ENCODE results near the gene RANBP3L. TPM values are rescaled to one million over a fixed set of nuclear protein-coding genes. Genes with fewer than 3 reads are reported as not detected.

The RANBP3L gene
- total and polyA plus RNA-seq, 3 experiments from 2014 or later = not detected

DNA sequence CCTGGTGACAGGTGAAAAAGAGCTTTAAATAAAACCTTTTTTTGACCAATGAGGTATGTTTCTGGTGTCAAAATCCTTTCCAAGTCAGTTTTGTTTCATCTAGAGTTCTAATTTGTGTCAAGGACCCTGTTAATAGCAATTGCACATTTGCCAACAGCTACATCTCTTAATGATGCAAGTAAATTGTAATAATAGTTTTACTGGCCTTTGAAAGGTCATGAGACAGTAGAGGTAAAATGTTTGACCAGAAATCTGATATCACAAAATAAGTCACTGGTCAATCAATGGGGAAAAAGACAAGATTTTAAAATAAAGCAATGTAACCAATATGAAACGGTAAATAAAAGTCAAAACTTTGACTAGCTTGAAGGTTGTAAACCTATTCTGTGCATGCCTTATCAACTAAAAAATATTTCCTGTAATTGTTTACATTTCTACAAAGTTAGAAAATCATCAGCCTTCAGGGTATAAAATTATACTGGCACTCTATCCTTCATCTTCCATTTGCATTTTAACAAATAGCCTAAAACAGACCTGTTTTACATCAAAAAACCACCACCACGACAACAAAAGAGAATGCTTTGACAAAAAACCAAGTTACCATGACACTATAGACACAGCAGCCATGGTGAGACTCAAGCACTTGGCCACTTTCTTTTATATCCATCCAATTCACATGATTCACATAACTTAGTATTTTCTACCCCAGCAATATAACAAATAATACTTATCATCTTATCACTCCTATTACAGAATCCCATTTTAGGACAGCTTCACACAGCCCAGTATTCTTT, 63.0 kb downstream of the RANBP3L start:
- Histone ChIP-seq H3K27ac (ENCODE audit: low read depth, low read length) (no peak overlapping the region), H3K9me3 (ENCODE audit: low read length) (no peaks in the 10 kb centered on the region), H3K4me1 (ENCODE audit: insufficient read depth, low read length) (peaks cover 27% of the 10 kb centered on the region), H3K27me3 (ENCODE audit: insufficient read depth, low read length, poor library complexity, severe bottlenecking) (no peaks in the 10 kb centered on the region), H3K4me3 (ENCODE audit: low read length) (no peak overlapping the region), H3K36me3 (ENCODE audit: insufficient read depth, low read length) (no peaks in the 10 kb centered on the region)
- Mint-ChIP-seq H3K36me3 (peaks cover 0 to 7% (median 0%) of the 10 kb centered on the region in 3 donors), H3K27me3 (no peaks in the 10 kb centered on the region), H3K27ac (peak overlapping the region in 7 of 8 donors; percentile 0 to 96 (median 53)), H3K4me1 (peaks cover 43 to 63% (median 59%) of the 10 kb centered on the region in 3 donors), H3K9me3 (no peaks in the 10 kb centered on the region), H3K4me3 (peak overlapping the region in 1 of 7 donors; percentile 51)
- POLR2A ChIA-PET = no interaction called here
- CTCF ChIA-PET = no interaction called here
- DNase-seq = no peak

DNA sequence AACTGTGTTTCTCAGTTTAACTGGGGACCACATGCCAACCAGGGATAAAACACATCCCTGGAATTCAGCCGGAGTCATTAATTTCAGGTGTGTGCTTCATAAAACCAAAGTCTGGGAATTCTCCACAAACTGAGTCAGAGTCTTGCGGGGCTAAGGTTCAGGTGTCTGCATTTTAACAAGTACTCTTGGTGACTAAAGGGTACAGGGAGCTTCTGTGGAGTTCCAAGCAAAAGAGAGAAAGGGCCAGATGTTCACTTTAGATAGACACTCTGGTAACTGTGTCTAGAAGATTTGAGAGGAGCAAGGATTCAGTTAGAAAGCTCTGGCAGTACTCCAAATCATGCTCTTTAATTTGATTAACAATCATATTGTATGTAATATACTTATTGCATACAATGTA, 64.0 kb downstream of the RANBP3L start:
- Histone ChIP-seq H3K4me3 (ENCODE audit: low read length) (no peak overlapping the region), H3K27ac (ENCODE audit: low read depth, low read length) (no peak overlapping the region), H3K36me3 (ENCODE audit: insufficient read depth, low read length) (no peaks in the 10 kb centered on the region), H3K9me3 (ENCODE audit: low read length) (no peaks in the 10 kb centered on the region), H3K27me3 (ENCODE audit: insufficient read depth, low read length, poor library complexity, severe bottlenecking) (no peaks in the 10 kb centered on the region), H3K4me1 (ENCODE audit: insufficient read depth, low read length) (peaks cover 24% of the 10 kb centered on the region)
- Mint-ChIP-seq H3K9me3 (no peaks in the 10 kb centered on the region), H3K4me3 (peak overlapping the region in 2 of 7 donors; percentile 8 to 22), H3K27ac (peak overlapping the region in 4 of 8 donors; percentile 13 to 66 (median 28)), H3K4me1 (peaks cover 35 to 58% (median 54%) of the 10 kb centered on the region in 3 donors), H3K36me3 (peaks cover 0 to 7% (median 0%) of the 10 kb centered on the region in 3 donors), H3K27me3 (no peaks in the 10 kb centered on the region)
- DNase-seq = no peak
- POLR2A ChIA-PET = no interaction called here
- CTCF ChIA-PET = no interaction called here

DNA sequence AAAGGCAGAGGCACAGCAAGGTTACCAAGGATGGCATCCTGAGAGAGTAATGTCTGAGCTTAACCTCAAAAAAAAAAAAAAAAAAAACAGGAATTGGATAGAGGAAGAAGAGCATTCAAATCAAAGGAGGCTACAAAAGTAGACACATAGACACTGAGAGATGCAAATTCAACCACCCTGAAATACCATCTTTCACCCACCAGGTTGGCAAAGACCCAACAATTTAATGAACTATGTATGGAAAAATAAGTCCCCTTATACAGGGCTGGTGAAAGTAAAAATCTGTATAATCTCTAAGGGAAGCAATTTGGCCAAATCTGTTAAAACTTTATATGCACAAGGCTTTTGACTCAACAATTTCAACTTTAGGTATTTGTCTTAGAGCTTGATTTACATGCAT, 64.9 kb downstream of the RANBP3L start:
- Mint-ChIP-seq H3K4me1 (peaks cover 29 to 55% (median 51%) of the 10 kb centered on the region in 3 donors), H3K4me3 (peak overlapping the region in 1 of 7 donors; percentile 62), H3K27me3 (no peaks in the 10 kb centered on the region), H3K36me3 (peaks cover 0 to under 1% (median 0%) of the 10 kb centered on the region in 3 donors), H3K9me3 (no peaks in the 10 kb centered on the region), H3K27ac (peak overlapping the region in 2 of 8 donors; percentile 9 to 56)
- Histone ChIP-seq H3K27me3 (ENCODE audit: insufficient read depth, low read length, poor library complexity, severe bottlenecking) (no peaks in the 10 kb centered on the region), H3K9me3 (ENCODE audit: low read length) (no peaks in the 10 kb centered on the region), H3K36me3 (ENCODE audit: insufficient read depth, low read length) (no peaks in the 10 kb centered on the region), H3K4me1 (ENCODE audit: insufficient read depth, low read length) (peaks cover 20% of the 10 kb centered on the region), H3K27ac (ENCODE audit: low read depth, low read length) (no peak overlapping the region), H3K4me3 (ENCODE audit: low read length) (no peak overlapping the region)
- DNase-seq = no peak
- ChIA-PET CTCF (interaction anchor here (0.6 to 0.9 kb wide), 2 partner anchors 20 to 29 kb away, joined by 3 to 4 read pairs; no protein-coding TSS in a partner anchor), POLR2A (no interaction called here)

DNA sequence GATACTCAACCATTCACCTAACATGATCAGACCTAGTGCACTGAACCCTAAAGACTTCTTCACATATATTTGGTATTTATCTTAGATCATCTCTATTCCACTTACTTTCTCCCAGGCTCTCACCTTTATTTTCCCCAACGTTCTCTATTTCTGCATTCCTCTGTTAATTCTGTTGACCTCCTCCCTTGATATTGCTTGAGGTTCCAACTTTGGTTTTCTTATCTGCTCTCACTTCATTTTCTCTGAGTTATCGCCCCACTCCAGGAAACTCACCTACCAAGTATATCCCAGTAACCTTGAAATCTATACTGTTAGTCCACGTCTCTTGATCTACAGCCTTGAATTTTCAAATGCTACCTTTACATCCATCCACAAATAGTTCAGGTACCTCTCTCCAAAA, 69.2 kb downstream of the RANBP3L start:
- Mint-ChIP-seq H3K4me3 (no peak overlapping the region), H3K4me1 (peaks cover 12 to 31% (median 25%) of the 10 kb centered on the region in 3 donors), H3K27me3 (no peaks in the 10 kb centered on the region), H3K36me3 (no peaks in the 10 kb centered on the region), H3K9me3 (no peaks in the 10 kb centered on the region), H3K27ac (peak overlapping the region in 1 of 8 donors; percentile 49)
- no peak for DNase-seq
- ChIA-PET POLR2A (no interaction called here), CTCF (interaction anchor here (1.3 kb wide), 1 partner anchor 9 kb away, joined by 6 read pairs; the partner anchor contains the start of gene NADK2)
- Histone ChIP-seq H3K36me3 (ENCODE audit: insufficient read depth, low read length) (no peaks in the 10 kb centered on the region), H3K27ac (ENCODE audit: low read depth, low read length) (no peak overlapping the region), H3K9me3 (ENCODE audit: low read length) (no peaks in the 10 kb centered on the region), H3K4me1 (ENCODE audit: insufficient read depth, low read length) (no peaks in the 10 kb centered on the region), H3K27me3 (ENCODE audit: insufficient read depth, low read length, poor library complexity, severe bottlenecking) (no peaks in the 10 kb centered on the region), H3K4me3 (ENCODE audit: low read length) (no peak overlapping the region)

DNA sequence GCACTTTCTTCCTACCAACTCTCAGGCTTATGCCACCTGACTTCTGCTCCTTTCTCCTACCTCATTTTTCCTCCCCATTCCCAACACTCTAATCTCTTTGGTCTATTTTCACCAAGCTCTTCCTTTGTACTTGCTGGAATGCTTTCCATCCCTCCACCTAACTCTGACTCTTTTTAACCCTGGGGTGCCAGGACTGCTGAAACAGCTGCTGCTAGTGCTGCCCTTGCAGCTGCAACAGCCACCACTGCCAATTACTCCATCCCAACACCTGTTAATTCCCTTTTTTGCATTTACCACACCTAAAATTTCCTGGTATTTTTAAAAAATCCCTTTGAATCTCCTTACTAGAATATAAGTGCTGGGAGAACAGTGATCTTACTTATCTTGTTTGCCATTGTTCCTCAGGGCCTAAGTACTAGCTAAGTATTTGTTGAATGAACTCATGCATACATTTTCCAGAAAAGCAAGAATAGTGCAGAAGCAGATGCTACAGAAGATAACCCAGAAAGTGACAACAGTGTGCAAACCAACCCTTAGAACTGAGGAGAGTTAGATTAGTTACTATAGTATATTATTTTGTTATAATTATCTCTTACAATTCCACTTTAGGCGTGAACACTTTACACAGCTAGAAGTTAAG, 71.4 kb downstream of the RANBP3L start:
- H3K4me1 Mint-ChIP-seq = peaks cover 7 to 18% (median 13%) of the 10 kb centered on the region in 3 donors
- H3K27me3 Mint-ChIP-seq = no peaks in the 10 kb centered on the region
- H3K9me3 Mint-ChIP-seq = no peaks in the 10 kb centered on the region
- no peak overlapping the region for H3K4me3 Mint-ChIP-seq
- ChIA-PET CTCF (interaction anchor here (3.5 kb wide), 1 partner anchor 11 kb away, joined by 17 read pairs; the partner anchor contains the start of gene NADK2), POLR2A (no interaction called here)
- no peak overlapping the region for H3K4me3 ChIP-seq (ENCODE audit: low read length)
- H3K36me3 ChIP-seq (ENCODE audit: insufficient read depth, low read length) = peaks cover 5% of the 10 kb centered on the region
- H3K4me1 ChIP-seq (ENCODE audit: insufficient read depth, low read length) = no peaks in the 10 kb centered on the region
- DNase-seq = no peak
- H3K9me3 ChIP-seq (ENCODE audit: low read length) = no peaks in the 10 kb centered on the region
- H3K36me3 Mint-ChIP-seq = peaks cover 1 to 9% (median 4%) of the 10 kb centered on the region in 3 donors
- H3K27ac Mint-ChIP-seq = peak overlapping the region in 1 of 8 donors; percentile 23
- H3K27ac ChIP-seq (ENCODE audit: low read depth, low read length) = no peak overlapping the region
- H3K27me3 ChIP-seq (ENCODE audit: insufficient read depth, low read length, poor library complexity, severe bottlenecking) = no peaks in the 10 kb centered on the region

DNA sequence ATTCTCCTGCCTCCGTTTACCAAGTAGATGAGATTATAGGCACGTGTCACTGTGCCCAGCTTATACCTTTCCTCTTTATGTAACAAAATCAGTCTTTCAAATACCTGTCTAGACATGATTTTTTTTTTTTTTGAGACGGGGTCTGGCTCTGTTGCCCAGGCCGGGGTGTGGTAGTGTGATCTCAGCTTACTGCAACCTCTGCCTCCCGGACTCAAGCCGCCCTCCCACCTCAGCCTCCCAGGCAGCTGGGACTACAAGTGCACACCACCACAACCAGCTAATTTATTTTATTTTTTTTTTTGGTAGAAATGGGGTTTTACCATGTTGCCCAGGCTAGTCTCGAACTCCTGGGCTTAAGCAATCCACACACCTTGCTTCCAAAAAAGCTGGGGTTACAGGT, 73.2 kb downstream of the RANBP3L start:
- Mint-ChIP-seq H3K4me3 (no peak overlapping the region), H3K27ac (no peak overlapping the region), H3K36me3 (peaks cover 1 to 15% (median 4%) of the 10 kb centered on the region in 3 donors), H3K4me1 (peaks cover 7 to 18% (median 13%) of the 10 kb centered on the region in 3 donors), H3K27me3 (no peaks in the 10 kb centered on the region), H3K9me3 (no peaks in the 10 kb centered on the region)
- ChIA-PET POLR2A (no interaction called here), CTCF (interaction anchor here (0.9 to 3.5 kb wide), 2 partner anchors 11 to 13 kb away, joined by 3 to 17 read pairs; partner anchors contain the start of gene NADK2)
- Histone ChIP-seq H3K4me1 (ENCODE audit: insufficient read depth, low read length) (no peaks in the 10 kb centered on the region), H3K4me3 (ENCODE audit: low read length) (no peak overlapping the region), H3K27me3 (ENCODE audit: insufficient read depth, low read length, poor library complexity, severe bottlenecking) (no peaks in the 10 kb centered on the region), H3K27ac (ENCODE audit: low read depth, low read length) (no peak overlapping the region), H3K36me3 (ENCODE audit: insufficient read depth, low read length) (peaks cover 7% of the 10 kb centered on the region), H3K9me3 (ENCODE audit: low read length) (no peaks in the 10 kb centered on the region)
- no peak for DNase-seq

DNA sequence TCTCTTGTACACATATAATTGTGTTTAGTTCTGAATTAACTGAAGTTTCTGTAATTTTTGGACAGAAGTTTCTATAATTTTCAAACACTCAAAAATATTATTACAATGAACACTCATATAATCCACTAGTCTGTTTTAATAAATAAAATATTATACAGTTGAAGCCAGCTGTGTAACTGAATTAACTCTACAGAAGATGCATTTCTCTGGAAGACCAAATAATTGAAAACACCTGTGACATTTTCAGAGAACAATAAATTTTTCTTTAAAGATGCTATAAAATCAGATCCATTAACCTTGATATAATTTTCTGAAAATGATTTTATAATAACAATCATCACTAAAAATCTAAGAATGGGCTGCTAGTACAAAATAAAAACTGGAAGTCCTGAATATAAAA, 74.7 kb downstream of the RANBP3L start:
- ChIA-PET POLR2A (no interaction called here), CTCF (interaction anchor here (3.5 kb wide), 1 partner anchor 15 kb away, joined by 17 read pairs; the partner anchor contains the start of gene NADK2)
- Histone ChIP-seq H3K36me3 (ENCODE audit: insufficient read depth, low read length) (peaks cover 7% of the 10 kb centered on the region), H3K27me3 (ENCODE audit: insufficient read depth, low read length, poor library complexity, severe bottlenecking) (no peaks in the 10 kb centered on the region), H3K27ac (ENCODE audit: low read depth, low read length) (no peak overlapping the region), H3K9me3 (ENCODE audit: low read length) (no peaks in the 10 kb centered on the region), H3K4me1 (ENCODE audit: insufficient read depth, low read length) (no peaks in the 10 kb centered on the region), H3K4me3 (ENCODE audit: low read length) (no peak overlapping the region)
- Mint-ChIP-seq H3K4me3 (no peak overlapping the region), H3K4me1 (peaks cover 5 to 9% (median 7%) of the 10 kb centered on the region in 3 donors), H3K27ac (no peak overlapping the region), H3K27me3 (no peaks in the 10 kb centered on the region), H3K9me3 (no peaks in the 10 kb centered on the region), H3K36me3 (peaks cover 1 to 15% (median 4%) of the 10 kb centered on the region in 3 donors)
- DNase-seq = no peak

DNA sequence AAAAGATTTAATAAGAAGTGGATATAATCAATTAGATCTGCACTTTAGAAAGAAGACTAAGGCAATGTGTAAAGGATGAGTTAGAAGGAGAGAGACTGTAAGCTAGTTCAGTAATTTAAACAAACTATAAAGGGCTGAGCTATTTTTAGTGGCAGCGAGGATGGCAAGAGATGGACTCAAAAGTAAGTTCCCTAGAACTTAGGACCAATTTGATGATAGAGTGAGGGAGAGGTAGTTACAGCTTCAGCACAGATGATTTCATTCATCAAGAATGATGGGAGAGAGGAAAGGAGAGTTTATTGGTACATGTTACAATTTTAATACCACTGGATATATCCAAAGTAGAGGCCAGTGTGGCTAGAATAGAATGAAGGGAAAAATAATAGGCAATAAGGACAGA, 79.1 kb downstream of the RANBP3L start:
- POLR2A ChIA-PET = no interaction called here
- no peaks in the 10 kb centered on the region for H3K27me3 Mint-ChIP-seq

More for the DNA sequence above, 79.1 kb downstream of the RANBP3L start:
- Histone ChIP-seq H3K4me3 (ENCODE audit: low read length) (no peak overlapping the region), H3K9me3 (ENCODE audit: low read length) (no peaks in the 10 kb centered on the region), H3K27me3 (ENCODE audit: insufficient read depth, low read length, poor library complexity, severe bottlenecking) (no peaks in the 10 kb centered on the region), H3K36me3 (ENCODE audit: insufficient read depth, low read length) (peaks cover 7% of the 10 kb centered on the region), H3K4me1 (ENCODE audit: insufficient read depth, low read length) (no peaks in the 10 kb centered on the region), H3K27ac (ENCODE audit: low read depth, low read length) (no peak overlapping the region)
- Mint-ChIP-seq H3K27ac (no peak overlapping the region), H3K4me3 (no peak overlapping the region), H3K36me3 (peaks cover 4 to 37% (median 27%) of the 10 kb centered on the region in 3 donors), H3K9me3 (no peaks in the 10 kb centered on the region), H3K4me1 (no peaks in the 10 kb centered on the region)
- no peak for DNase-seq
- CTCF ChIA-PET = interaction anchor here (1.3 kb wide), 1 partner anchor 19 kb away, joined by 3 read pairs; the partner anchor contains the start of gene NADK2

All from CD8-positive, alpha-beta memory T cell (primary cell).